ENCODE results near the gene EXOC6B.

EXOC6B gene

GRCh38 chr2:72388263-72388662, 437.6 kb downstream of the EXOC6B start:
- Histone ChIP-seq H3K36me3 (ENCODE audit: insufficient read depth, low read length) (no peaks in the 10 kb centered on the region), H2AFZ (ENCODE audit: low read depth, low read length) (no peak overlapping the region), H3K27me3 (ENCODE audit: insufficient read depth, low read length, poor library complexity) (no peaks in the 10 kb centered on the region), H3K9ac (ENCODE audit: low read depth, low read length) (no peak overlapping the region), H3K4me2 (ENCODE audit: insufficient read depth, low read length) (no peak overlapping the region), H3K27ac (ENCODE audit: low read length) (no peak overlapping the region), H3K9me3 (ENCODE audit: insufficient read depth, low read length, severe bottlenecking) (peaks cover 8% of the 10 kb centered on the region), H3K4me3 (ENCODE audit: low read depth in 1 of 2, low read length in 2 of 2) (no peak overlapping the region), H4K20me1 (ENCODE audit: insufficient read depth, low read length) (no peaks in the 10 kb centered on the region), H3K4me1 (ENCODE audit: insufficient read depth, low read length) (no peaks in the 10 kb centered on the region), H3K79me2 (ENCODE audit: insufficient read depth, low read length) (no peaks in the 10 kb centered on the region)
- TF ChIP-seq EZH2 (IDR thresholded peaks at IDR 0.05; ENCODE audit: borderline replicate concordance, low read depth, low read length, severe bottlenecking) (no peak), CTCF (IDR thresholded peaks at IDR 0.05; ENCODE audit: borderline replicate concordance, extremely low read depth, low read length, poor library complexity, severe bottlenecking) (no peak)
- DNase-seq: no peak
- no peak for ATAC-seq (ENCODE audit: insufficient read depth, low read depth)

DNA sequence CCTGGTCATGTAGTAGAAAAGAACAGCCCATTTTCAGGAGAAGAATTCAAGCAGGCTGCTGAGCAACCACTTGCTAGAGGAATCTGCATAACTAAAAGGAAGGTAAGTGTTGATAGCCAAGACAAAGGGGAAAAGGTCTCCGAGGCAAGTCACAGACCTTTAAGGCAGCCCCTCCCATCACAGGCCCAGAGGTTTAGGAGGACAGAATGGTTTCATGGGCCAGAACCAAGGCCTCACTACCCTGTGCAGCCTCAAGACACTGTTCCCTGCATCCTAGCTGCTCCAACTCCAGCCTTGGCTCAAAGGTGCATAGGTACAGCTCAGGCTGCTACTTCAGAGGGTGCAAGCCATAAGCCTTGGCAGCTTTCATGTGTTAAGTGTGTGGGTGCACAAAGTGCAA, 439.5 kb downstream of the EXOC6B start:
- DNase-seq (no peak), ATAC-seq (ENCODE audit: insufficient read depth, low read depth) (no peak)
- H3K27ac ChIP-seq (ENCODE audit: low read length): no peak overlapping the region
- no peaks in the 10 kb centered on the region for H3K4me1 ChIP-seq (ENCODE audit: insufficient read depth, low read length)
- H3K4me3 ChIP-seq (ENCODE audit: low read depth in 1 of 2, low read length in 2 of 2): no peak overlapping the region
- no peak overlapping the region for H3K9ac ChIP-seq (ENCODE audit: low read depth, low read length)
- H3K4me2 ChIP-seq (ENCODE audit: insufficient read depth, low read length): no peak overlapping the region
- peaks cover 5% of the 10 kb centered on the region for H3K9me3 ChIP-seq (ENCODE audit: insufficient read depth, low read length, severe bottlenecking)
- H3K36me3 ChIP-seq (ENCODE audit: insufficient read depth, low read length): no peaks in the 10 kb centered on the region
- TF ChIP-seq CTCF (IDR thresholded peaks at IDR 0.05; ENCODE audit: borderline replicate concordance, extremely low read depth, low read length, poor library complexity, severe bottlenecking): no peak
- no peak for TF ChIP-seq EZH2 (IDR thresholded peaks at IDR 0.05; ENCODE audit: borderline replicate concordance, low read depth, low read length, severe bottlenecking)
- no peaks in the 10 kb centered on the region for H3K27me3 ChIP-seq (ENCODE audit: insufficient read depth, low read length, poor library complexity)
- no peak overlapping the region for H2AFZ ChIP-seq (ENCODE audit: low read depth, low read length)
- H4K20me1 ChIP-seq (ENCODE audit: insufficient read depth, low read length): no peaks in the 10 kb centered on the region
- H3K79me2 ChIP-seq (ENCODE audit: insufficient read depth, low read length): no peaks in the 10 kb centered on the region

DNA sequence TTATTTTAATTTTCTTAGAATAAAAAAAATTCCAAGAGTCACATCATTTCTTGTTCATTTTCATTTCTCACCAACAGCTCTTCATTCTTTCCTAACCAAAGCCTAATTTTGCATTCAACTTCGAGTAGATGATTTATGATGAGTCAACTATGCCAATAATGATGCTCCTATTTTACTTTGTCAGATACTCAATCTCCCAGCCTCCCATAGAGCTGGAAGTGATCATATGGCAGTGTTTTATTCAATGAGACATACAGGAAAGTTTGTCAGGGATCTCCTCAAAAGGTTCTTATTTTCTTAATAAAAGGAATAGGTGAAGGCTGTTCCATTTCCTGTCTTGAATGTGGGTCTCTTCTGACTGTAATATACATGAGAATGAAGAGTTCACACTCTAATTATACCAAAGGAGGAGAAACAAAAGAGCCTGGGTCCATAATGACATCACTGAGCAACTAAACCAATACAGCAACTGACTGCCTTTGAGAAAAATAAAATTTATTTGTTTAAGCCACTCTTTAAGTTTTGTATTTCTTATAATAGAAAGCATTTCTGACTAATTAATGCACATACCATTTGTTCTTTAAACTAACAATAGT, 447.0 kb downstream of the EXOC6B start:
- Histone ChIP-seq H2AFZ (ENCODE audit: low read depth, low read length) (no peak overlapping the region), H4K20me1 (ENCODE audit: insufficient read depth, low read length) (no peaks in the 10 kb centered on the region), H3K9me3 (ENCODE audit: insufficient read depth, low read length, severe bottlenecking) (no peaks in the 10 kb centered on the region), H3K36me3 (ENCODE audit: insufficient read depth, low read length) (no peaks in the 10 kb centered on the region), H3K4me2 (ENCODE audit: insufficient read depth, low read length) (no peak overlapping the region), H3K9ac (ENCODE audit: low read depth, low read length) (no peak overlapping the region), H3K27me3 (ENCODE audit: insufficient read depth, low read length, poor library complexity) (no peaks in the 10 kb centered on the region), H3K4me1 (ENCODE audit: insufficient read depth, low read length) (no peaks in the 10 kb centered on the region), H3K4me3 (ENCODE audit: low read depth in 1 of 2, low read length in 2 of 2) (no peak overlapping the region), H3K27ac (ENCODE audit: low read length) (no peak overlapping the region), H3K79me2 (ENCODE audit: insufficient read depth, low read length) (no peaks in the 10 kb centered on the region)
- TF ChIP-seq EZH2 (IDR thresholded peaks at IDR 0.05; ENCODE audit: borderline replicate concordance, low read depth, low read length, severe bottlenecking) (no peak), CTCF (IDR thresholded peaks at IDR 0.05; ENCODE audit: borderline replicate concordance, extremely low read depth, low read length, poor library complexity, severe bottlenecking) (no peak)
- ATAC-seq (ENCODE audit: insufficient read depth, low read depth) (no peak), DNase-seq (no peak)
